K562 (cell line): ENCODE data around the gene GGT5. TPM values are rescaled to one million over a fixed set of nuclear protein-coding genes. Genes with fewer than 3 reads are reported as not detected.

Experiments used
- CBFA2T2 ChIP-seq: fragments of 450-650 bp; conservative IDR thresholded peaks from 2 replicates; pipeline ENCODE4 v1.6.1; 2017; ENCODE audit warnings: mild to moderate bottlenecking
- CBFA2T3 ChIP-seq: fragments of 450-650 bp; IDR thresholded peaks from 2 replicates; pipeline ENCODE4 v1.6.1; 2017
- EGR1 ChIP-seq: fragments of 450-650 bp; conservative IDR thresholded peaks from 2 replicates; pipeline ENCODE4 v1.6.1; 2017; ENCODE audit warnings: mild to moderate bottlenecking
- FOXP1 ChIP-seq: sonication (generic); formaldehyde crosslinking; IDR thresholded peaks from 2 replicates; pipeline ENCODE4 v1.8.0; 2022; ENCODE audit warnings: mild to moderate bottlenecking, missing genetic modification reagents
- HDAC1 ChIP-seq, 2 experiments: fragments of 450-650 bp; IDR thresholded peaks; 2 replicates each; pipeline ENCODE4 v1.6.1; 2016 to 2017; ENCODE audit warnings: inconsistent platforms in 1 of 2, mild to moderate bottlenecking in 1 of 2, moderate library complexity in 1 of 2
- LEF1 ChIP-seq: fragments of 450-650 bp; IDR thresholded peaks from 2 replicates; pipeline ENCODE4 v1.6.1; 2016; ENCODE audit warnings: mild to moderate bottlenecking
- MYNN ChIP-seq, 2 experiments: sonication (generic); formaldehyde crosslinking in 1 of 2; IDR thresholded peaks; 2 replicates each; pipeline versions ENCODE4 v1.5.0 to v1.6.1; 2016 to 2020; ENCODE audit warnings: antibody characterized with exemption in 1 of 2, missing genetic modification reagents in 1 of 2
- PTBP1 ChIP-seq: fragments of 200-400 bp; formaldehyde crosslinking; IDR thresholded peaks from 2 replicates; pipeline ENCODE4 v1.6.1; 2017; ENCODE audit warnings: low read depth, low read length
- RB1 ChIP-seq: fragments of 450-650 bp; IDR thresholded peaks from 2 replicates; pipeline ENCODE4 v1.6.1; 2017; ENCODE audit warnings: low read depth, mild to moderate bottlenecking
- RFX5 ChIP-seq: IDR thresholded peaks from 2 replicates; pipeline ENCODE4 v1.6.1; 2011; ENCODE audit warnings: low read depth, mild to moderate bottlenecking, improper control_type of control experiment, low read length
- SRSF9 ChIP-seq: fragments of 200-400 bp; formaldehyde crosslinking; IDR thresholded peaks from 2 replicates; pipeline ENCODE4 v1.6.1; 2017; ENCODE audit warnings: low read depth, low read length, borderline replicate concordance
- polyA plus RNA-seq, 8 experiments: library from polyadenylated mRNA; depleted of rRNA in 4 of 8; stranded (reverse) in 5 of 8; unstranded in 3 of 8; fragments of >200 nt; fragmentation: Nextera tagmentation in 2 of 8; fragmentation: Illumina TruSeq in 1 of 8; extraction: Ambion mirVana in 2 of 8; extraction: Trizol in 1 of 8; gene quantifications; 2 replicates each; pipeline versions ENCODE4 v1.2.1 to v1.2.3, GENCODE V29; 2011 to 2014; ENCODE audit warnings: inconsistent platforms in 1 of 8, missing spikeins in 1 of 8
- total RNA-seq, 7 experiments: library from RNA; depleted of rRNA in 6 of 7; stranded (reverse); fragments of >200 nt in 6 of 7; fragmentation: Illumina TruSeq in 2 of 7; extraction: Trizol in 2 of 7; gene quantifications; 2 replicates each; pipeline versions ENCODE4 v1.2.1 to v1.2.3, GENCODE V29; 2011 to 2021; ENCODE audit warnings: low replicate concordance in 1 of 7
- TF ChIP-seq, protein P1 (sequence below): fragments of 250-450 bp; sonication (Bioruptor Pico); IDR thresholded peaks from 2 replicates; pipeline ENCODE4 v1.8.0; 2022; ENCODE audit warnings: inconsistent platforms
- TF ChIP-seq, protein P2 (sequence below): fragments of 450-650 bp; formaldehyde crosslinking; IDR thresholded peaks from 2 replicates; pipeline ENCODE4 v1.4.0; 2020; ENCODE audit warnings: mild to moderate bottlenecking
- TF ChIP-seq, protein P3 (sequence below): fragments of 450-650 bp; IDR thresholded peaks from 2 replicates; pipeline ENCODE4 v1.6.1; 2018; ENCODE audit warnings: mild to moderate bottlenecking, low read depth; ENCODE audit not compliant: partially characterized antibody
- TF ChIP-seq, protein P4 (sequence below), 2 experiments: fragments of 250-450 bp in 1 of 2; fragments of 450-650 bp in 1 of 2; sonication (Bioruptor Pico) in 1 of 2; IDR thresholded peaks; 2 replicates each; pipeline versions ENCODE4 v1.6.1 to v1.8.0; 2016 to 2021; ENCODE audit warnings: mild to moderate bottlenecking in 2 of 2, moderate library complexity in 2 of 2, missing compliant biosample characterization in 1 of 2, missing genetic modification characterization in 1 of 2
- TF ChIP-seq, protein P5 (sequence below): sonication (generic); formaldehyde crosslinking; IDR thresholded peaks from 2 replicates; pipeline ENCODE4 v1.8.1; 2023; ENCODE audit warnings: mild to moderate bottlenecking, missing genetic modification reagents
- TF ChIP-seq, protein P6 (sequence below): fragments of 250-450 bp; sonication (Bioruptor Pico); IDR thresholded peaks from 2 replicates; pipeline ENCODE4 v1.4.0; 2020; ENCODE audit warnings: mild to moderate bottlenecking, moderate library complexity, borderline replicate concordance

GGT5 gene
- total and polyA plus RNA-seq, 9 of the 15 experiments (the other 6 are each of a cell fraction or from before 2014, with no cell fraction given), result 0.07 to 0.69 (median 0.18) TPM; not detected in 4

DNA sequence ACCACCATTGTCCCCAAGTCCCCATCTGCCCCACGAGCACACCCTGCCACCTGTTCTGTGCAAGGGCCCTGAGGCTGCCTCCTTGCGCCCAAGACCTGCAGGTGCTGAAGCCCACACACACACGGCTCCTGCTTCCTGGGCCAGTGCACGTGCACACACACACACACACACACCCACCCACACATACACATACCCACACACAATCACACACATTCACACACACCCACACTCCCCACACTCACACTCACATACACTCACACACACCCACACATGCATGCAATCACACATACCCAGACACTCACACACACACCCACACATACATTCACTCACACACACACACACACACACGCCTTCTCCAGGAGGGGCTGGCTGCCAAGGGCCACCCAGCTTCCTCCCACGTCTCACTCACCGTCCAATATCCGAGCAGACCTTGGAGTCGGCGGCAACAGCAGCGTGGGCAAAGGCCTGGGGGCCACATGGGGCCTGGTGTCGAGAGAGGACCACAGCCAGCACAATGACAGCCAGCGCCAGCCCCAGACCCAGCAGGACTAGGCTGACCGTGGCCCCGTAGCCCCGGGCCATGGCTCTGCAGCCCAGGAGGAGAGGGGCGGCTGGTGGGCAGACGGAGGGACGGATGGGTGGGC lies 616 bp downstream of the GGT5 start (continued):
- TF ChIP-seq, protein P1, sequence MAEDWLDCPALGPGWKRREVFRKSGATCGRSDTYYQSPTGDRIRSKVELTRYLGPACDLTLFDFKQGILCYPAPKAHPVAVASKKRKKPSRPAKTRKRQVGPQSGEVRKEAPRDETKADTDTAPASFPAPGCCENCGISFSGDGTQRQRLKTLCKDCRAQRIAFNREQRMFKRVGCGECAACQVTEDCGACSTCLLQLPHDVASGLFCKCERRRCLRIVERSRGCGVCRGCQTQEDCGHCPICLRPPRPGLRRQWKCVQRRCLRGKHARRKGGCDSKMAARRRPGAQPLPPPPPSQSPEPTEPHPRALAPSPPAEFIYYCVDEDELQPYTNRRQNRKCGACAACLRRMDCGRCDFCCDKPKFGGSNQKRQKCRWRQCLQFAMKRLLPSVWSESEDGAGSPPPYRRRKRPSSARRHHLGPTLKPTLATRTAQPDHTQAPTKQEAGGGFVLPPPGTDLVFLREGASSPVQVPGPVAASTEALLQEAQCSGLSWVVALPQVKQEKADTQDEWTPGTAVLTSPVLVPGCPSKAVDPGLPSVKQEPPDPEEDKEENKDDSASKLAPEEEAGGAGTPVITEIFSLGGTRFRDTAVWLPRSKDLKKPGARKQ, result no peak
- TF ChIP-seq HDAC1 (IDR thresholded peaks at IDR 0.05) (0 out of 4 replicates have a peak, but pooled peaks of 1 of the 2 experiments have one; percentile 30), EGR1 (peak; percentile 94), CBFA2T2 (no peak), MYNN (IDR thresholded peaks at IDR 0.05) (no peak), MYNN (CRISPR knock-in tag; IDR thresholded peaks at IDR 0.05) (no peak), FOXP1 (CRISPR knock-in tag) (no peak), CBFA2T3 (peak; percentile 24), RFX5 (no peak), SRSF9 (no peak), RB1 (no peak), PTBP1 (no peak), LEF1 (no peak)
- TF ChIP-seq, protein P2, sequence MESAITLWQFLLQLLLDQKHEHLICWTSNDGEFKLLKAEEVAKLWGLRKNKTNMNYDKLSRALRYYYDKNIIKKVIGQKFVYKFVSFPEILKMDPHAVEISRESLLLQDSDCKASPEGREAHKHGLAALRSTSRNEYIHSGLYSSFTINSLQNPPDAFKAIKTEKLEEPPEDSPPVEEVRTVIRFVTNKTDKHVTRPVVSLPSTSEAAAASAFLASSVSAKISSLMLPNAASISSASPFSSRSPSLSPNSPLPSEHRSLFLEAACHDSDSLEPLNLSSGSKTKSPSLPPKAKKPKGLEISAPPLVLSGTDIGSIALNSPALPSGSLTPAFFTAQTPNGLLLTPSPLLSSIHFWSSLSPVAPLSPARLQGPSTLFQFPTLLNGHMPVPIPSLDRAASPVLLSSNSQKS (CRISPR knock-in tag), result no peak
- TF ChIP-seq, protein P3, sequence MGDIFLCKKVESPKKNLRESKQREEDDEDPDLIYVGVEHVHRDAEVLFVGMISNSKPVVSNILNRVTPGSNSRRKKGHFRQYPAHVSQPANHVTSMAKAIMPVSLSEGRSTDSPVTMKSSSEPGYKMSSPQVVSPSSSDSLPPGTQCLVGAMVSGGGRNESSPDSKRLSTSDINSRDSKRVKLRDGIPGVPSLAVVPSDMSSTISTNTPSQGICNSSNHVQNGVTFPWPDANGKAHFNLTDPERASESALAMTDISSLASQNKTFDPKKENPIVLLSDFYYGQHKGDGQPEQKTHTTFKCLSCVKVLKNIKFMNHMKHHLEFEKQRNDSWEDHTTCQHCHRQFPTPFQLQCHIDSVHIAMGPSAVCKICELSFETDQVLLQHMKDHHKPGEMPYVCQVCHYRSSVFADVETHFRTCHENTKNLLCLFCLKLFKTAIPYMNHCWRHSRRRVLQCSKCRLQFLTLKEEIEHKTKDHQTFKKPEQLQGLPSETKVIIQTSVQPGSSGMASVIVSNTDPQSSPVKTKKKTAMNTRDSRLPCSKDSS, result no peak
- TF ChIP-seq, protein P4, sequence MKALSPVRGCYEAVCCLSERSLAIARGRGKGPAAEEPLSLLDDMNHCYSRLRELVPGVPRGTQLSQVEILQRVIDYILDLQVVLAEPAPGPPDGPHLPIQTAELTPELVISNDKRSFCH (CRISPR knock-in tag; IDR thresholded peaks at IDR 0.05), result no peak
- TF ChIP-seq, protein P4 (tag; IDR thresholded peaks at IDR 0.05), result no peak
- TF ChIP-seq, protein P5, sequence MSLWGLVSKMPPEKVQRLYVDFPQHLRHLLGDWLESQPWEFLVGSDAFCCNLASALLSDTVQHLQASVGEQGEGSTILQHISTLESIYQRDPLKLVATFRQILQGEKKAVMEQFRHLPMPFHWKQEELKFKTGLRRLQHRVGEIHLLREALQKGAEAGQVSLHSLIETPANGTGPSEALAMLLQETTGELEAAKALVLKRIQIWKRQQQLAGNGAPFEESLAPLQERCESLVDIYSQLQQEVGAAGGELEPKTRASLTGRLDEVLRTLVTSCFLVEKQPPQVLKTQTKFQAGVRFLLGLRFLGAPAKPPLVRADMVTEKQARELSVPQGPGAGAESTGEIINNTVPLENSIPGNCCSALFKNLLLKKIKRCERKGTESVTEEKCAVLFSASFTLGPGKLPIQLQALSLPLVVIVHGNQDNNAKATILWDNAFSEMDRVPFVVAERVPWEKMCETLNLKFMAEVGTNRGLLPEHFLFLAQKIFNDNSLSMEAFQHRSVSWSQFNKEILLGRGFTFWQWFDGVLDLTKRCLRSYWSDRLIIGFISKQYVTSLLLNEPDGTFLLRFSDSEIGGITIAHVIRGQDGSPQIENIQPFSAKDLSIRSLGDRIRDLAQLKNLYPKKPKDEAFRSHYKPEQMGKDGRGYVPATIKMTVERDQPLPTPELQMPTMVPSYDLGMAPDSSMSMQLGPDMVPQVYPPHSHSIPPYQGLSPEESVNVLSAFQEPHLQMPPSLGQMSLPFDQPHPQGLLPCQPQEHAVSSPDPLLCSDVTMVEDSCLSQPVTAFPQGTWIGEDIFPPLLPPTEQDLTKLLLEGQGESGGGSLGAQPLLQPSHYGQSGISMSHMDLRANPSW (CRISPR knock-in tag), result no peak
- TF ChIP-seq, protein P6, sequence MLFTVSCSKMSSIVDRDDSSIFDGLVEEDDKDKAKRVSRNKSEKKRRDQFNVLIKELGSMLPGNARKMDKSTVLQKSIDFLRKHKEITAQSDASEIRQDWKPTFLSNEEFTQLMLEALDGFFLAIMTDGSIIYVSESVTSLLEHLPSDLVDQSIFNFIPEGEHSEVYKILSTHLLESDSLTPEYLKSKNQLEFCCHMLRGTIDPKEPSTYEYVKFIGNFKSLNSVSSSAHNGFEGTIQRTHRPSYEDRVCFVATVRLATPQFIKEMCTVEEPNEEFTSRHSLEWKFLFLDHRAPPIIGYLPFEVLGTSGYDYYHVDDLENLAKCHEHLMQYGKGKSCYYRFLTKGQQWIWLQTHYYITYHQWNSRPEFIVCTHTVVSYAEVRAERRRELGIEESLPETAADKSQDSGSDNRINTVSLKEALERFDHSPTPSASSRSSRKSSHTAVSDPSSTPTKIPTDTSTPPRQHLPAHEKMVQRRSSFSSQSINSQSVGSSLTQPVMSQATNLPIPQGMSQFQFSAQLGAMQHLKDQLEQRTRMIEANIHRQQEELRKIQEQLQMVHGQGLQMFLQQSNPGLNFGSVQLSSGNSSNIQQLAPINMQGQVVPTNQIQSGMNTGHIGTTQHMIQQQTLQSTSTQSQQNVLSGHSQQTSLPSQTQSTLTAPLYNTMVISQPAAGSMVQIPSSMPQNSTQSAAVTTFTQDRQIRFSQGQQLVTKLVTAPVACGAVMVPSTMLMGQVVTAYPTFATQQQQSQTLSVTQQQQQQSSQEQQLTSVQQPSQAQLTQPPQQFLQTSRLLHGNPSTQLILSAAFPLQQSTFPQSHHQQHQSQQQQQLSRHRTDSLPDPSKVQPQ (CRISPR knock-in tag), result no peak
